Esophagus squamous epithelium (tissue), 4 donors: ENCODE measurements around the gene SNIP1.

ENCODE experiments used
- CTCF ChIP-seq, 6 experiments: fragments of 450-650 bp in 4 of 6; fragments of 200-600 bp in 2 of 6; sonication (generic) in 2 of 6; IDR thresholded peaks; one replicate each; pipeline ENCODE4 v1.5.1; 2016 to 2019; ENCODE audit warnings: antibody characterized with exemption in 6 of 6, mild to moderate bottlenecking in 4 of 6, moderate library complexity in 4 of 6
- POLR2A ChIP-seq, 4 donors: fragments of 450-650 bp; IDR thresholded peaks; one replicate each; pipeline ENCODE4 v1.6.1; 2017; ENCODE audit warnings: antibody characterized with exemption in 4 of 4, mild to moderate bottlenecking in 4 of 4, moderate library complexity in 3 of 4

- TF ChIP-seq CTCF (IDR thresholded peaks at IDR 0.05), result peak in 1 of 6 experiments; percentile 2
- no peak for TF ChIP-seq POLR2A (IDR thresholded peaks at IDR 0.05)
Measured at GRCh38 chr1:37596182-37596667, 42.1 kb upstream of the SNIP1 start.
